ENCODE results near the gene ADIG. TPM values are rescaled to one million over a fixed set of nuclear protein-coding genes. Genes with fewer than 3 reads are reported as not detected.

The ADIG gene
- total and polyA plus RNA-seq, 4 donors: not detected

DNA sequence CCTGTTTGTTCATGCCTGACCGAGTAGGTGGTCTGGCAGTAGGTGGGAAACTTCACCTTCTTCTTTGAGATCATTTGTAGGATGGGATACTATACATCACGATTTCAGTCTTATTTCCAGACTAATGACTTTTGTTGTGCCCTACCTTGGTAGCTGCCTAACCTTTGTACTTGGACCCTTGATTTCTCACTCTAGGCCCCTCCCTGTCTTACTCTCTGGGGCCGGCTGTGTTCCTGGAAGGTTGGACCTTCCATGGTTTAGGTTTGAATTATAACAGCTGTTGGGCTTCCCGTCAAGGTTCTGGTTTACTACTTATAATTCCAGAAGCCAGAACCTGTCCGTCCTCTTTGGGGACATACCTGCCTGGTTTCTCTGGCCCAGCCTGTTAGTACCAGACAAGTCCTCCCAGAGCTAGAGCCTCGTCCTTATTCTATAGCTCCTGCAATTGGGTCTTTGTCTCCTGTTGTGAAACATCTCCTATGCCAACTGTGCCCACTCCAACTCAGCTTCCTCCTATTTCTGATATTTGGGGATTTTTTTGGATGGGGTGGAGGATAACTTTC is 14.9 kb upstream of the ADIG start:
- H3K27ac ChIP-seq (ENCODE audit: low read depth, low read length): no peak overlapping the region
- no peak for DNase-seq (ENCODE audit: low read depth in 4 of 6, low spot score in 6 of 6)

DNA sequence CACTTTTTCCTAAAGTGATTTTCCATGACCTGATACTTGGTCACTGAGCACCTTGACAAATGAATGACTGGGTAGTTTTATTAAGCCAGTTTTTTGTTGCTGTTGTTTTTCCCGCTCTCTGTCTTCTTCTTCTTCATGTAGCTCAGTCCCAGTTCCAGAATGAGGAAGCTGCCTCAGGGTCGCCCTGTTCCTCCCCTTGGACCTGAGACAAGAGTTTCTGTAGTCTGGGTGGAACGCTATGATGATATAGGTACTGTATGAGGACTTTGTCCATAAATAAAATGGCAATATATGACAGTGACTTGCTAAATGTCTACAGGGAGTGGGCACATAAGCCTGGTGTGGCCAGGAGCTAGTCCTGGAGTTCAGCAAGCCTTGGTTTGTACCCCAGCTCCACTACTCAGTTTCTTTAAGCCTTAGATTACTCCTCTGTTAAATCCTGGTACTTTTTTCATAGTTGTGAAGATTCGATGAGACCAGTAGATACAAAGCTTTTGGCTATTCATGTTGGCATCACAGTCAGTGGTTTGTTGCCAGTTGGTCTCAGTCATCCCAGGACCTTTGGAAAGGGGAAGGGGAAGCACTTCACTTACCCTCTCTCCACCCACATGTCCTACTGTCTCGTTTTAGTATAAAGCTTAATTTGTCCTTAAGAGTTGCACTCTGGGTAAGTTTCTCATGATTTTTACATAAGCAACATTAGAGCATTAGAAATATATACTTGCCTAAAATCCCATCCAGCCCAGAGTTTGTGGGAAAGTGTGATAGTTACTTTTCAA is 11.1 kb upstream of the ADIG start:
- WGBS (ENCODE audit: insufficient coverage): 100% methylated on average over 2 of the region's 5 CpGs
- Histone ChIP-seq H3K4me1 (ENCODE audit: control insufficient read depth, insufficient read depth, low read length) (no peaks in the 10 kb centered on the region), H3K4me3 (ENCODE audit: low read depth, low read length) (no peak overlapping the region), H3K27ac (ENCODE audit: low read depth, low read length) (no peak overlapping the region), H3K36me3 (ENCODE audit: control insufficient read depth, insufficient read depth, low read length) (peaks cover 10% of the 10 kb centered on the region), H3K9me3 (ENCODE audit: control insufficient read depth, insufficient read depth, low read length) (no peaks in the 10 kb centered on the region), H3K27me3 (ENCODE audit: control insufficient read depth, insufficient read depth, low read length) (no peaks in the 10 kb centered on the region)
- no peak for DNase-seq (ENCODE audit: low read depth in 4 of 6, low spot score in 6 of 6)

More for the DNA sequence above, 14.9 kb upstream of the ADIG start:
- 100% methylated on average over 2 of the region's 6 CpGs for WGBS (ENCODE audit: insufficient coverage)
- no peak overlapping the region for H3K4me3 ChIP-seq (ENCODE audit: low read depth, low read length)
- no peaks in the 10 kb centered on the region for H3K27me3 ChIP-seq (ENCODE audit: control insufficient read depth, insufficient read depth, low read length)
- H3K9me3 ChIP-seq (ENCODE audit: control insufficient read depth, insufficient read depth, low read length): no peaks in the 10 kb centered on the region
- no peaks in the 10 kb centered on the region for H3K4me1 ChIP-seq (ENCODE audit: control insufficient read depth, insufficient read depth, low read length)
- peaks cover 12% of the 10 kb centered on the region for H3K36me3 ChIP-seq (ENCODE audit: control insufficient read depth, insufficient read depth, low read length)

DNA sequence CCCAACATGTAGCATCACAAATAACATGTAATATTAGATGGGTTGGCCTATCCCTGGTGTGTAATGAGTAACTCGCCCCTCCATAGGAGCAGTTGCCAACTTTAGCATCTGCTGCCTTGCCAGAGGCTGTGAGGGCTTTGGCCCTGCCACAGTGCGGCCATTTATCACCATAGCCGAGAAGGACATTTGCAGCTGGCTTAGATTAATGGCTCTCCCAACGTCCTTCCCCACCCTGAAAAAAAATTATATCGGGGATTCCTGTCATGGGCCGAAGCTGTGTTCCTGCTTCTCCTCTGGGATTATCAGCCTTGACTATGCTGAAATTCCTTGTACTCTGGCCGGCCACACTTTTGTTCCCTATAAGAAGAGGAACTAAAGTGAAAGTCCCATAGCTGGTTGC is 7.6 kb upstream of the ADIG start:
- no peaks in the 10 kb centered on the region for H3K9me3 ChIP-seq (ENCODE audit: control insufficient read depth, insufficient read depth, low read length)
- no peaks in the 10 kb centered on the region for H3K27me3 ChIP-seq (ENCODE audit: control insufficient read depth, insufficient read depth, low read length)
- no peak for DNase-seq (ENCODE audit: low read depth in 4 of 6, low spot score in 6 of 6)
- 78% methylated on average over 6 of the region's 7 CpGs for WGBS (ENCODE audit: insufficient coverage)
- H3K27ac ChIP-seq (ENCODE audit: low read depth, low read length): no peak overlapping the region
- H3K4me1 ChIP-seq (ENCODE audit: control insufficient read depth, insufficient read depth, low read length): no peaks in the 10 kb centered on the region
- no peak overlapping the region for H3K4me3 ChIP-seq (ENCODE audit: low read depth, low read length)
- peaks cover 8% of the 10 kb centered on the region for H3K36me3 ChIP-seq (ENCODE audit: control insufficient read depth, insufficient read depth, low read length)

DNA sequence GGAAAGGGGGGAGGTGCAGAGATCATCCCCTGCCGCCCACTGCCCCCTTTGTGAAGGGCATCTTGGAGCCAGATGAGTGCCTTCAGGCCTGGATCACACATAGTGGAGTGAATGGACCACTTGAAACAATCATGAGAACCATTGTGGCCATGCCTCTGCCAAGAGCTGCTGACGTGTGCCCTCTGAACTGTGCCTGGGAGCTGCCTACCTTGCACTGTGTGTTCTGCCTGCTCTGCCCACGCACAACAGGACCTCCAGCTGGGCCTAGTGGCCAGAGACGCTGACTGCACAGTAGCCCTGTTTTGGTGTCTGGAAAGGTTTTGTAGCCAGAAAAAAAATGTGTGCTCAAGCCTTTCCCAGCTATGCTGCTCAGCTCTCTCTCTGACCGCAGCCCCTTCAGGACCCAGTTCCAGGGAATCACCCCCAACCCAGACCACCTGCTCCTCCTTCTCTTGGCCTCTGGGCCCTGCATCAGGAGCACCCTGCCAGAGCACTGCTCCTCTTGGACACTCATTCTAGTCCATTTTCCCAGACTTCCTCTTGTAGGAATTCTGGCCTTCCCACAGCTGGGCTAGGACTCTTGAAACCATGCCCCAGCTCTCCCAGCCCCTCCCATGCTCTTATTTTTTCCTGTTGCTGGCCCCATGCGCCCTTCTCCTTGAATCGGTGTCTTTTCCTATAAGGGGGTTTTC is 1.6 kb upstream of the ADIG start:
- Histone ChIP-seq H3K27me3 (ENCODE audit: control insufficient read depth, insufficient read depth, low read length) (no peaks in the 10 kb centered on the region), H3K4me1 (ENCODE audit: control insufficient read depth, insufficient read depth, low read length) (peaks cover 13% of the 10 kb centered on the region), H3K27ac (ENCODE audit: low read depth, low read length) (no peak overlapping the region), H3K4me3 (ENCODE audit: low read depth, low read length) (no peak overlapping the region), H3K36me3 (ENCODE audit: control insufficient read depth, insufficient read depth, low read length) (peaks cover 5% of the 10 kb centered on the region), H3K9me3 (ENCODE audit: control insufficient read depth, insufficient read depth, low read length) (no peaks in the 10 kb centered on the region)
- WGBS (ENCODE audit: insufficient coverage): 59% methylated on average over 6 of the region's 7 CpGs
- DNase-seq (ENCODE audit: low read depth in 4 of 6, low spot score in 6 of 6): no peak

DNA sequence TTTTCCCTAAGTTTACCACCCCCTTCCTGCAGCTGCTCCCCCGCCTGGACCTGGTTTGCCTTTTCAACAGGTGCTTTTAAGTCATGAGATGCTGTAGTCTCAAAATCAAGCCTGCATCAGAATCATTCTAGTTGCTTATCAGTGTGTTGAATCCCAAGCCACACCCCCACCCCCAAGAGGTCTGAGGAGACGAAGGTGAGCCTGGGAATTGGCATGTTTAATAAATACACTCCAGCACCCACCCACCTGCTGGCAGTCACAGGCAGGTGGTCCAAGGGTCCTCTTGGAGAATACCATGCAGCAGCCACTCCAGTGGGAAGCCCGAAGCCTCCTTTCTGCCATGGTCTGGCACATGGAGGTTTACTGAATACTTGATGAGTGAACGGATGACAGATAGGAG is 1.1 kb upstream of the ADIG start:
- DNase-seq (ENCODE audit: low read depth in 4 of 6, low spot score in 6 of 6): no peak
- Histone ChIP-seq H3K27ac (ENCODE audit: low read depth, low read length) (no peak overlapping the region), H3K4me1 (ENCODE audit: control insufficient read depth, insufficient read depth, low read length) (peaks cover 13% of the 10 kb centered on the region), H3K27me3 (ENCODE audit: control insufficient read depth, insufficient read depth, low read length) (no peaks in the 10 kb centered on the region), H3K9me3 (ENCODE audit: control insufficient read depth, insufficient read depth, low read length) (no peaks in the 10 kb centered on the region), H3K4me3 (ENCODE audit: low read depth, low read length) (no peak overlapping the region), H3K36me3 (ENCODE audit: control insufficient read depth, insufficient read depth, low read length) (peaks cover 5% of the 10 kb centered on the region)
- 91% methylated on average over 1 of the region's 4 CpGs for WGBS (ENCODE audit: insufficient coverage)

DNA sequence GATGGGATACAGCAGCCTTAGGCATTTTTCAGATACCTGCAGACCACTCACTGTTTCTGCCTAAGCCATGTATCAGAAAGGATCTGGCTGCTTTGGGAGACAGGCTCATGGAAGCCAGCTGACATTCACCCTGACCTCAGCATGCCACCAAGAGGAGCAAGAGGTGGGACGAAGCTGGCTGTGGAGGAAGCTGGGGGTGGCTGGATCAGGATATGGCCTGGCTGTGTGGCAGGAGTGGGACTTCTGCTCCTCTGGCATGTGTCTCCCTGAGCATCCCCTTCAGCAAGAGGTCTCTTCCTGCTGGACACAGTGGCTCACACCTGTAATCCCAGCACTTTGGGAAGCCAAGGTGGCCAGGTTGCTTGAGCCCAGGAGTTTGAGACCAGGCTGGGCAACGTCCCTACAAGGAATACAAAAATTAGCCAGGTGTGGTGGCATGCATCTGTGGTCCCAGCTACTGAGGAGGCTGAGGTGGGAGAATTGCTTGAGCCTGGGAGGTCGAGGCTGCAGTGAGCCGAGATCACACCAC is 897 bp downstream of the ADIG start:
- Histone ChIP-seq H3K27me3 (ENCODE audit: control insufficient read depth, insufficient read depth, low read length) (no peaks in the 10 kb centered on the region), H3K27ac (ENCODE audit: low read depth, low read length) (no peak overlapping the region), H3K9me3 (ENCODE audit: control insufficient read depth, insufficient read depth, low read length) (no peaks in the 10 kb centered on the region), H3K36me3 (ENCODE audit: control insufficient read depth, insufficient read depth, low read length) (peaks cover 5% of the 10 kb centered on the region), H3K4me3 (ENCODE audit: low read depth, low read length) (no peak overlapping the region), H3K4me1 (ENCODE audit: control insufficient read depth, insufficient read depth, low read length) (peaks cover 13% of the 10 kb centered on the region)
- WGBS (ENCODE audit: insufficient coverage): 59% methylated on average over 4 of the region's 4 CpGs
- DNase-seq (ENCODE audit: low read depth in 4 of 6, low spot score in 6 of 6): no peak

DNA sequence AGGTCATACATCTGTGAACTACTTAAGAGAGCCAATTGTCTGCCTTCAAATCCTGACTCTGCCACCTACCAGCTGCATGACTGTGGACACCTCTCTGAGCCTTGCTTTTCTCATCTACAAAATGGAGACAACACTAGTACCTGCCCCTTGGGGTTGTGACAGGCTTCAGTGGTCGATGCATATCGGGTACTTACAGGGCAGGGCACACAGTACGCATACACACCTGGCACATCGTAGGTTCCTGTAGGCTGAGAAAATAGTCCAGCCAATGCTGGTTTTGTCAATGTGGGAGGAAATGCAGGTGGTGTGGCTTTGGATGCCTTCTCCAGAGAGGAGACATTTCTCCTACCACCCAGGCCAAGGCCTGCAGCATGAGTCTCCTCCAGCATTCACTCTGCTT is 2.3 kb downstream of the ADIG start:
- WGBS (ENCODE audit: insufficient coverage): no CpG with 5 or more reads among the region's 4 CpGs
- peaks cover 13% of the 10 kb centered on the region for H3K4me1 ChIP-seq (ENCODE audit: control insufficient read depth, insufficient read depth, low read length)
- no peak overlapping the region for H3K4me3 ChIP-seq (ENCODE audit: low read depth, low read length)

DNA sequence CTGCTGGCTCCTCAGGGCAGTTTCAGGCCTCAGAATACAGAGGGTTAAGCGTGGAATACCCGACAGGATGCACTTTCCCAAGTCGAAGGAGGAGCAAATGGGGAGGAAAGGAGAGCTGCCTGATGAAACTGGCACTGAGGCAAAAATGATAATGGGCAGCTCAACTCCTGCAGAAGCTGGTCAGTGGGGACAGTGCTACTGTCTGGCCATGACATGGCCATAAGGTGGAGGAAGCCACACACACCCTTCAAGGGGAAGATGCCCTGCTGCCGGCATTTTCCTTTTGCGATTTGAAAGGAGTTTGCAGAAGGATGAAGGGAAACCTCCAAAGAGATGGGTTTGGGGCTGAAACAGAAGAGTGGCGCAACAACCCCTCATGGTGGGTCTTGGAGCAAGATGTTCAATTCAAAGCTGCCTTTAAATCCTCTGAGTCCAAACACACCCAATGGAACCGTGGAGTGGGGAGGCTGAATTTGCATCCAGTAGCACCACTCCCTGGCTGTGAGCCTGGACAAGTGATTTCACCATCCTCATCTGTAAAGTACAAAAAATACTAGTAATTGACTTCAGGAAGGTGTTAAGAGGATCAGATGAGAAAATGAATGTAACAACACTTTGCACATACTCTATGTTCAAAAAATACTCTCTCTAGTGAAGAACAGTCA is 3.2 kb downstream of the ADIG start:
- H3K4me3 ChIP-seq (ENCODE audit: low read depth, low read length): no peak overlapping the region
- H3K27me3 ChIP-seq (ENCODE audit: control insufficient read depth, insufficient read depth, low read length): no peaks in the 10 kb centered on the region
- no peak overlapping the region for H3K27ac ChIP-seq (ENCODE audit: low read depth, low read length)
- 44% methylated on average over 5 of the region's 7 CpGs for WGBS (ENCODE audit: insufficient coverage)
- no peaks in the 10 kb centered on the region for H3K9me3 ChIP-seq (ENCODE audit: control insufficient read depth, insufficient read depth, low read length)
- DNase-seq (ENCODE audit: low read depth in 4 of 6, low spot score in 6 of 6): no peak
- H3K36me3 ChIP-seq (ENCODE audit: control insufficient read depth, insufficient read depth, low read length): peaks cover under 1% of the 10 kb centered on the region
- peaks cover 13% of the 10 kb centered on the region for H3K4me1 ChIP-seq (ENCODE audit: control insufficient read depth, insufficient read depth, low read length)

More for the DNA sequence above, 2.3 kb downstream of the ADIG start:
- H3K9me3 ChIP-seq (ENCODE audit: control insufficient read depth, insufficient read depth, low read length): no peaks in the 10 kb centered on the region
- H3K27me3 ChIP-seq (ENCODE audit: control insufficient read depth, insufficient read depth, low read length): no peaks in the 10 kb centered on the region
- DNase-seq (ENCODE audit: low read depth in 4 of 6, low spot score in 6 of 6): no peak
- H3K27ac ChIP-seq (ENCODE audit: low read depth, low read length): no peak overlapping the region
- peaks cover 2% of the 10 kb centered on the region for H3K36me3 ChIP-seq (ENCODE audit: control insufficient read depth, insufficient read depth, low read length)

DNA sequence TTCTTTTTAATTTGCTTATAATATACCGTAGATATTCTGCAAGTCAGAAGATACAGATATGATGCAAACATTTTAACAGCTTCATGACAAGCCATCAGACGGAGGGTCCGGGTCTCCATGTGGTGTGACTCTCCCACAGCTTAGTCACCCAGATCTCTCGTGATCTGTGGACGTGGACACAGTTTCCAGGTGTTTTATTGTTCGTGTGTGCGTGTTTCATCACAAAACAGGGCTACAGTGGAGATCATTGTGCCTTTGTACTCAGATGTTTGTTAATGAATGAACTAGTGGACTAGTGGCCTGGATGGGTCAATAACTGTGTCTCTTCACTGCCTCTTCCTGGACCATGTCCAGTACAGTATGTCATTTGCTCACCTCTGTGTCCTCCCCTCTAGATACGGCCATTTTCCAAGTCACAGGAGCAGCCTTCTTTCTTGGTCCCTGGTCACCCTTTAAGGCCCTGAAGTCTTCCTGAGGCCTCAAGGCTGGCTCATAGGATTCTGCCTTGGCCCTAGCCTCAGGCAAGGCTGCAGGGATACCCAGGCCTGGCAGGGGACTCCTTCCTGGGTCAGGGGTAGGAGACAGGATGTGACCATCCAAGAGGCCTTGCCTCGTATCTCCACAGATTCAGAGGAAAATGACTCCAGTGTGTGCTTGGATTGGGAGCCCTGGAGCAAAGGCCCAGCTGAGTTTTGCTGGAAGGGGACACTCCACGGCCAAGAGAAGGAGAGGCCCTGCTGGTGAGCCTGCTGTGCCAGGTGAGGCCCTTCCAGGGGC is 4.6 kb downstream of the ADIG start:
- no peak for DNase-seq (ENCODE audit: low read depth in 4 of 6, low spot score in 6 of 6)
- Histone ChIP-seq H3K27ac (ENCODE audit: low read depth, low read length) (no peak overlapping the region), H3K36me3 (ENCODE audit: control insufficient read depth, insufficient read depth, low read length) (no peaks in the 10 kb centered on the region), H3K4me3 (ENCODE audit: low read depth, low read length) (no peak overlapping the region), H3K4me1 (ENCODE audit: control insufficient read depth, insufficient read depth, low read length) (peaks cover 11% of the 10 kb centered on the region), H3K27me3 (ENCODE audit: control insufficient read depth, insufficient read depth, low read length) (no peaks in the 10 kb centered on the region), H3K9me3 (ENCODE audit: control insufficient read depth, insufficient read depth, low read length) (no peaks in the 10 kb centered on the region)
- 83% methylated on average over 10 of the region's 10 CpGs for WGBS (ENCODE audit: insufficient coverage)
